ENCODE data around the gene CYP2U1. TPM values are rescaled to one million over a fixed set of nuclear protein-coding genes. Genes with fewer than 3 reads are reported as not detected.
A peak's percentile ranks its signal among the peaks of the same experiment; 100 is the strongest.

The CYP2U1 gene
- total and polyA plus RNA-seq, 10 donors, result 5.5 to 14.0 (median 12.2) TPM

- H3K4me3 ChIP-seq, result no peak overlapping the region
- H3K27me3 ChIP-seq (replicated peaks in 1 of 7), result no peaks in the 10 kb centered on the region
- no peak for DNase-seq
- H3K4me1 ChIP-seq, result peaks cover 0 to 6% (median 2%) of the 10 kb centered on the region in 6 donors
- H3K9me3 ChIP-seq, result no peaks in the 10 kb centered on the region
- TF ChIP-seq POLR2A (IDR thresholded peaks at IDR 0.05), result no peak
- TF ChIP-seq, protein P1, sequence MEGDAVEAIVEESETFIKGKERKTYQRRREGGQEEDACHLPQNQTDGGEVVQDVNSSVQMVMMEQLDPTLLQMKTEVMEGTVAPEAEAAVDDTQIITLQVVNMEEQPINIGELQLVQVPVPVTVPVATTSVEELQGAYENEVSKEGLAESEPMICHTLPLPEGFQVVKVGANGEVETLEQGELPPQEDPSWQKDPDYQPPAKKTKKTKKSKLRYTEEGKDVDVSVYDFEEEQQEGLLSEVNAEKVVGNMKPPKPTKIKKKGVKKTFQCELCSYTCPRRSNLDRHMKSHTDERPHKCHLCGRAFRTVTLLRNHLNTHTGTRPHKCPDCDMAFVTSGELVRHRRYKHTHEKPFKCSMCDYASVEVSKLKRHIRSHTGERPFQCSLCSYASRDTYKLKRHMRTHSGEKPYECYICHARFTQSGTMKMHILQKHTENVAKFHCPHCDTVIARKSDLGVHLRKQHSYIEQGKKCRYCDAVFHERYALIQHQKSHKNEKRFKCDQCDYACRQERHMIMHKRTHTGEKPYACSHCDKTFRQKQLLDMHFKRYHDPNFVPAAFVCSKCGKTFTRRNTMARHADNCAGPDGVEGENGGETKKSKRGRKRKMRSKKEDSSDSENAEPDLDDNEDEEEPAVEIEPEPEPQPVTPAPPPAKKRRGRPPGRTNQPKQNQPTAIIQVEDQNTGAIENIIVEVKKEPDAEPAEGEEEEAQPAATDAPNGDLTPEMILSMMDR (IDR thresholded peaks at IDR 0.05 in 8 of 11, conservative IDR thresholded peaks at IDR 0.05 in 3 of 11), result no peak
- TF ChIP-seq POLR2AphosphoS5 (IDR thresholded peaks at IDR 0.05), result no peak
- WGBS, 5 donors, result 82 to 95% (median 91%) methylated on average over 7 of the region's 7 CpGs
- no peak overlapping the region for H3K27ac ChIP-seq
- peaks cover 0 to 10% (median 0%) of the 10 kb centered on the region in 6 donors for H3K36me3 ChIP-seq
- intact Hi-C loops (cut with DNase I; ENCODE audit: low total_unique reads), result no loop called here
Measured at GRCh38 chr4:107908377-107908776, 23.0 kb upstream of the CYP2U1 start.

DNA sequence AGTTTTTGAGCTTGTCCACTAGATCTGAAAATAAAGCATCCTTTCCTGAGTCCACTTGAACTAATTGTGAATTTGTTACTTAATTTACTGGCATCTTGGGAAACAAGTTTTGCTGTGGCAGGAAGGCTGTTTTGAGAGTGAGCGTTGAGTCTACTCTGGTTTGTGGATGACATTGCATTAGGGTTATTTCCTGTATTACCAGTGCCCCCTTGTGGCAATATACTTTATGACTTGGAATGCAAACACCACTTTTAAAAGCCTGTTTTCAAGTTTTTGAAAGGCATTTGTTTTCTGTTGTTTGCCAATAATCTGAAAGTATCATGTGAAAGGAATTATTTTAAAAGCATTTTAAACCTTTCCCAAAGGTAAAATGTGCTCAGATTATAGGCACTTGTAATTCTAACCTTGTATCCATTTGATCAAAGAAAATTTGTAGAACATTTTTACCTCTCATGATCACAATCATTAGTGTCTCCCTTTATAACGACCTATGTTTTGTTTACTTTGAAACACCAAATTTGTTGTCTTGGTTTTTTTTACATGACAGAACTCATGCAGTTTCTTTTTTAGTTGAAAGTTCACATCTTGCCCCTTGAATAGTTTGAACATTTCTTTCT is 18.0 kb upstream of the CYP2U1 start:
- intact Hi-C loops (cut with DNase I; ENCODE audit: low total_unique reads), result no loop called here
- WGBS, 5 donors, result 18 to 33% (median 27%) methylated on average over 2 of the region's 2 CpGs
- H3K27me3 ChIP-seq (replicated peaks in 1 of 7), result no peaks in the 10 kb centered on the region
- H3K4me1 ChIP-seq, result peaks cover 0 to 9% (median 2%) of the 10 kb centered on the region in 6 donors
- TF ChIP-seq, protein P1 (IDR thresholded peaks at IDR 0.05 in 8 of 11, conservative IDR thresholded peaks at IDR 0.05 in 3 of 11), result peak; percentile 45 to 88 (median 77)
- TF ChIP-seq POLR2AphosphoS5 (IDR thresholded peaks at IDR 0.05), result no peak
- H3K27ac ChIP-seq, result no peak overlapping the region
- no peaks in the 10 kb centered on the region for H3K9me3 ChIP-seq
- H3K36me3 ChIP-seq, result peaks cover 0 to 10% (median 0%) of the 10 kb centered on the region in 6 donors
- no peak overlapping the region for H3K4me3 ChIP-seq
- no peak for DNase-seq

DNA sequence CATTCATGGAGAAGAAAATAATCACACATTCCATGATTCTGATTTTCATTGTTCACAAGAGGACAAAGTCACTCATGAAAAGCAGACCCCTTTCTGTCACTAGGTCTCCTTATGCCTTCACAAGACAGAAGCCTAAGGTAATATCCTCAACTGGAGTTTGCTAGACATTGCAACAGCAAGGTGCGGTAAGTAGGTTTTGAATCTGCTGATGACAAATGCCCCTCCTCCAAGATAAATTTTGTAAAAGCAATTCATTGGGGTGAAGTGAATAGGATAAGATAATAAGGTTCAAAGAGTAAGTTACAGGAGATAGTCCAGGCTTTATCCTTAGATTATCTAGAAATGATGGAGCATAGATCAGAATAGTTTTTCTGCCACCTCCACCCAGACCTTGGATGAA is 16.1 kb upstream of the CYP2U1 start:
- no peak overlapping the region for H3K4me3 ChIP-seq
- intact Hi-C loops (cut with DNase I; ENCODE audit: low total_unique reads), result loop anchor here (5.0 kb wide), 1 partner anchor 158 kb away; no protein-coding TSS in a partner anchor
- peaks cover 0 to 15% (median 12%) of the 10 kb centered on the region in 8 donors for H3K9me3 ChIP-seq
- no peak overlapping the region for H3K27ac ChIP-seq
- H3K36me3 ChIP-seq, result peaks cover 0 to 9% (median 0%) of the 10 kb centered on the region in 6 donors
- peaks cover 0 to 9% (median 2%) of the 10 kb centered on the region in 6 donors for H3K4me1 ChIP-seq
- no peak for DNase-seq
- no peak for TF ChIP-seq POLR2AphosphoS5 (IDR thresholded peaks at IDR 0.05)
- no peak for TF ChIP-seq POLR2A (IDR thresholded peaks at IDR 0.05)
- TF ChIP-seq, protein P1 (IDR thresholded peaks at IDR 0.05 in 8 of 11, conservative IDR thresholded peaks at IDR 0.05 in 3 of 11), result no peak
- WGBS, 5 donors, result 88 to 100% (median 95%) methylated on average over 1 of the region's 1 CpG
- H3K27me3 ChIP-seq (replicated peaks in 1 of 7), result no peaks in the 10 kb centered on the region

- TF ChIP-seq, protein P1 (IDR thresholded peaks at IDR 0.05 in 8 of 11, conservative IDR thresholded peaks at IDR 0.05 in 3 of 11), result no peak
- TF ChIP-seq POLR2AphosphoS5 (IDR thresholded peaks at IDR 0.05) (no peak), POLR2A (IDR thresholded peaks at IDR 0.05) (no peak)
- no peaks in the 10 kb centered on the region for H3K27me3 ChIP-seq (replicated peaks in 1 of 7)
- H3K36me3 ChIP-seq, result no peaks in the 10 kb centered on the region
- H3K4me1 ChIP-seq, result peaks cover 0 to 9% (median 2%) of the 10 kb centered on the region in 6 donors
- no peak overlapping the region for H3K27ac ChIP-seq
- DNase-seq, result no peak
- peaks cover 0 to 26% (median 19%) of the 10 kb centered on the region in 8 donors for H3K9me3 ChIP-seq
- H3K4me3 ChIP-seq, result no peak overlapping the region
- intact Hi-C loops (cut with DNase I; ENCODE audit: low total_unique reads), result loop anchor here (5.0 kb wide), 1 partner anchor 159 kb away; no protein-coding TSS in a partner anchor
Measured at GRCh38 chr4:107916623-107917022, 14.7 kb upstream of the CYP2U1 start.

Measured in spleen (tissue), 11 donors.